Omental fat pad (tissue), 4 donors: ENCODE results near the gene P4HA2. TPM values are rescaled to one million over a fixed set of nuclear protein-coding genes. Genes with fewer than 3 reads are reported as not detected.

Source experiments
- ATAC-seq: fragments of 150-250 bp; one replicate; pipeline ENCODE4 v1.9.1; 2016; ENCODE audit warnings: mild to moderate bottlenecking, moderate library complexity; ENCODE audit not compliant: low FRiP score
- DNase-seq: peaks from one replicate; pipeline ENCODE4 v3.0.0-alpha.2; 2019; ENCODE audit warnings: low spot score
- total RNA-seq, 4 donors: library from RNA; depleted of rRNA; stranded (reverse); fragments of >200 nt; gene quantifications; one replicate each; pipeline ENCODE4 v1.1.0, GENCODE V29; 2016
- TF ChIP-seq, protein P1 (sequence below), 3 donors: fragments of 450-650 bp; IDR thresholded peaks; one replicate each; pipeline ENCODE4 v1.5.1; 2016 to 2017; ENCODE audit warnings: antibody characterized with exemption in 3 of 3, mild to moderate bottlenecking in 3 of 3, moderate library complexity in 2 of 3

Gene P4HA2
- total RNA-seq, 4 donors from 2014 or later, result 15.8 to 37.7 (median 25.6) TPM

DNA sequence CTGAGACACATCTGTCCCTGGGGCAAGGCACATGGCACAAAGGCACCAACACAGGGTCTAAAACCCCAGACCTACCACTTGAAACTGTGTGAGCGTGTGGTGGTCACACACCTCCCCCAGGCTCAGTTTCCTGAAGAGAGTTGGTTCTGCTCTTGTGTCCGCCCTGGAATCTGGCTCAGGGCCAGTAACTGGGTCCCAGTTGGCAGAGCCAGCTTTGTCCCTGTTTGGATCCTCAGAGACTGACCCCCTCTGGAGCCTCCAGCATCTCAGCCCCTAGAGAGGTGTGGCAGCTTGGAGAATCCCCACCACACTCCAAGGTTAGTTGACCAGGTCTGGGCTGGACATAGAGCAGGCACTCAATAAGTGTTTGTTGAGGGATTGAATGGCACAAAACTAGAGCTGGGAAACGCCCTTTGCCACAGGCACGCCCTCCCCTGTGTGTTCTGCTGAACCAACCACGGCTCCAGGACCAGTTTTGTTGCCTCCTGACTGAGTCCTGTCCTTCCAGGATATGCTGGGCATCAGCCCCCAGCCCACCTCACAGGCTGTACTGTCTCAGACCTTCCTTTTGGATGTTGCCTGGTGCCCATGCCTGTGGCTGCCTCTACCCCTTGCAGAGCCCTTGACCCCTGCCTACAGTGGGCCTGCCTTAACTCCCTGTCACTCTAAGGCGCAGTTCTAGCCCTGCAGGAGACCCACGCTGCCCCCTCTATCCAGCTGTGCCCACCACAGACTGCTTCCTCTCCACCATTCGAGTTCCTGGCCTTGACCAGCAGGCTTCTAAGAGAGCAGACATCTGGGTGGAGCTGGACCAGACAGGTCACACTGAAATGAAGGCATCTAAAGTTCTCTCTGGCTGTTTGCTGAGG, 26.0 kb upstream of the P4HA2 start:
- ATAC-seq (no peak), DNase-seq (no peak)
- TF ChIP-seq, protein P1, sequence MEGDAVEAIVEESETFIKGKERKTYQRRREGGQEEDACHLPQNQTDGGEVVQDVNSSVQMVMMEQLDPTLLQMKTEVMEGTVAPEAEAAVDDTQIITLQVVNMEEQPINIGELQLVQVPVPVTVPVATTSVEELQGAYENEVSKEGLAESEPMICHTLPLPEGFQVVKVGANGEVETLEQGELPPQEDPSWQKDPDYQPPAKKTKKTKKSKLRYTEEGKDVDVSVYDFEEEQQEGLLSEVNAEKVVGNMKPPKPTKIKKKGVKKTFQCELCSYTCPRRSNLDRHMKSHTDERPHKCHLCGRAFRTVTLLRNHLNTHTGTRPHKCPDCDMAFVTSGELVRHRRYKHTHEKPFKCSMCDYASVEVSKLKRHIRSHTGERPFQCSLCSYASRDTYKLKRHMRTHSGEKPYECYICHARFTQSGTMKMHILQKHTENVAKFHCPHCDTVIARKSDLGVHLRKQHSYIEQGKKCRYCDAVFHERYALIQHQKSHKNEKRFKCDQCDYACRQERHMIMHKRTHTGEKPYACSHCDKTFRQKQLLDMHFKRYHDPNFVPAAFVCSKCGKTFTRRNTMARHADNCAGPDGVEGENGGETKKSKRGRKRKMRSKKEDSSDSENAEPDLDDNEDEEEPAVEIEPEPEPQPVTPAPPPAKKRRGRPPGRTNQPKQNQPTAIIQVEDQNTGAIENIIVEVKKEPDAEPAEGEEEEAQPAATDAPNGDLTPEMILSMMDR (IDR thresholded peaks at IDR 0.05), result no peak

DNA sequence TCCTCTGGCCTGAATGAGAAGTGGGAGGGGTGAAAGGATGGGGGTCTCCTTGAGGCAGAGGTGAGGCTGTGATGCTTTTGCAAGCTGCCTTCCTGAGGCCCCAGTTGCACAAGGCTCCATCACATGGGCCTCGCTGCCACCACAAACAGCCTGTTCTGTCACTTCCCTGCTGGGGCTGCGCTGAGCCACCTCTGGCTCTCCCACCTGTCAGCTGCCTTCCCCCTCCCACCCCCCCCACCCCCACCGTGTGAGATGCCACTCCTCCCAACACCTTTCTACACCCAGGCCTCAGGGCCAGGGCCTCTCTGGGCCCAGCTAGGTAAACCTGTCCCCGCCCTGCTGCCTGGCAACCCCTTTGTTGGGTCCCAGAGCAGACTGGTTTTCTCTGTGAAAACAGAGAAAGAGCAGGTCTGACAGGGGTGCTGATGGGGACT, 25.4 kb upstream of the P4HA2 start:
- TF ChIP-seq, protein P1 (IDR thresholded peaks at IDR 0.05), result no peak
- ATAC-seq (no peak), DNase-seq (no peak)

DNA sequence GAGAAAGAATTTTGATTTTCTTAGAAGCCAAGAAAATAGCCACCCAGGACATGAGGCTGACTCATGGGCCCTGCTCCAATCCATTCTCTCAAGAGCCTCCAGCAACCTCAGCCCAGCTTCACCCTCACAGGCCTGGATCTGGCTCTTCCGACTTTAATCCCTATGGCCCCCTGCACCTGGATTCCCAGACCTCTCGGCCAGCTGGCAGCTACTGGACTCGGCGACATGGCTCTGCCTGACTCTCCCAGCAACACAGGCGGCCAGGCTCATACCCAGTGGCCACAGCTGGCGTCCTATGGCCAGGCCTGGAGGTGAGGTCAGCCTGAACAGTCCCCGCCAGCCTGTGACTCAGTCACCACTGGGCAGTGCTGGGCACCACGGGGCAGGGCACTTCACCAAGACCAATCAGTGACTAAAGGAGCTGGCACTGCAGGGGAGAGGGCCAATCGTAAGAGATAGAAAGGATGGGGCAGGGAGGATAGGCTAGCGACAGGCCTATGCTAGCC, 23.6 kb upstream of the P4HA2 start:
- DNase-seq (no peak), ATAC-seq (no peak)
- TF ChIP-seq, protein P1 (IDR thresholded peaks at IDR 0.05), result no peak

DNA sequence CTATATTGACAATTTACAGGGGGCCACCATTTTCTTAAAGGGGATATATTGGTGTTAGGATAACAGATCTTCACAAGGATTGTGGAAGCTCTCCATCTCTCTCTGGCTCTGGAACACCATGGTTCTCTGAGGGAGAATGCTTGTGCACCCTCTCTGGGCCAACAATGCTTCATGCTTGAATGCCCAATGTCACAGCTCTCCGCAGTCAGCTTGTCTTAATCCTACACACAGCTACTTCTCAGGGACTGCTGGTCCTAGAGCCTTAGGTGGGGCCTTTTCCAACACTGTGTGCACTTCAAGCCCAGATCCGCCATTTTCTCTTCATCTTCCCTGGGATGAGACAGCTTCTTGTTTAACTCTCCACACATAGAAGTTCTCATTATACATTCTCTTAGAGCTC, 22.9 kb upstream of the P4HA2 start:
- TF ChIP-seq, protein P1 (IDR thresholded peaks at IDR 0.05), result no peak
- ATAC-seq (no peak), DNase-seq (no peak)

DNA sequence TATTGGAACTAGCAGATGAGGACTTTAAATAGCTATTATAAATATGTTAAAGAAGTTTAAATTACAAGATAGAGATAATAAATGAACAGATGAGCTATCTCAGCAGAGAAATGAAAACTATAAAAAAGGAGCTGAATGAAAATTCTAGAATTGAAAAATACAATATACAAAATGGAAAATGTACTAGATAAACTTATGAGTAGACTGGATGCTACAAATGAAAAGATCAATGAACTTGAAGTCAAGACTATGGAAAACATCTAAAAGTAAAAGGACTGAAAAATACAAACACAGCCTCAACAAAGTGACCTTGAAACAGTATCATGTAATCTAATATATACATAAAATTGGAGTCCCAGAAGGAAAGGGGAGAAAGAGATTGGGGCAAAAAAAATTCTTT, 19.2 kb upstream of the P4HA2 start:
- TF ChIP-seq, protein P1 (IDR thresholded peaks at IDR 0.05), result no peak
- DNase-seq (no peak), ATAC-seq (no peak)

DNA sequence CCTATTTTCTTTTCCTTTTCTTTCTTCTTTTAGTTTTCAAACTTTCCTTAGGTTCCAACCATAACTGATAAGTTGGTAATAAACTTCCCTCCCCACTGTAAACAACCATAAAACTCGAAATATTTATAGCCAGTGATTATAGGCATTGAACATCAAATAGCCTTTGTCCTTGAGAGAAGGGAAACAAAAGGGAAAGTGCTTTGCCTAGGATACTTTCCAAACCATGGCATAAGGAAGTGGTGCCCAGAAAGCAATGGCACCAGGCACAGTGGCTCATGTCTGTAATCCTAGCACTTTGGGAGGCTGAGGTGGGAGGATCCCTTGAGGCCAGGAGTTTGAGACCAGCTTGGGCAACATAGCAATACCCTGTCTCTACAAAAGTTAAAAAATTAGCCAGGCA, 17.9 kb upstream of the P4HA2 start:
- no peak for ATAC-seq
- TF ChIP-seq, protein P1 (IDR thresholded peaks at IDR 0.05), result no peak
- DNase-seq, result no peak
